ENCODE results near the gene PVALEF. TPM values are rescaled to one million over a fixed set of nuclear protein-coding genes. Genes with fewer than 3 reads are reported as not detected.

The PVALEF gene
- total and polyA plus RNA-seq, 9 donors = not detected

GRCh38 chr17:81171941-81172340 is 6.6 kb downstream of the PVALEF start:
- H3K27me3 ChIP-seq = no peaks in the 10 kb centered on the region
- no peak overlapping the region for H3K4me3 ChIP-seq
- WGBS, 3 donors = 33 to 41% (median 34%) methylated on average over 8 of the region's 8 CpGs
- no peaks in the 10 kb centered on the region for H3K4me1 ChIP-seq (ENCODE audit: insufficient read depth)
- H3K27ac ChIP-seq = no peak overlapping the region
- intact Hi-C loops (cut with DNase I) = no loop called here
- H3K9me3 ChIP-seq = no peaks in the 10 kb centered on the region
- no peak for DNase-seq
- TF ChIP-seq CTCF (IDR thresholded peaks at IDR 0.05) (no peak), POLR2A (IDR thresholded peaks at IDR 0.05) (no peak), EP300 (IDR thresholded peaks at IDR 0.05) (no peak)
- H3K36me3 ChIP-seq = no peaks in the 10 kb centered on the region

GRCh38 chr17:81173052-81173761 is 7.9 kb downstream of the PVALEF start:
- WGBS, 3 donors = 78 to 83% (median 83%) methylated on average over 11 of the region's 11 CpGs
- Histone ChIP-seq H3K9me3 (no peaks in the 10 kb centered on the region), H3K27me3 (no peaks in the 10 kb centered on the region), H3K4me1 (ENCODE audit: insufficient read depth) (no peaks in the 10 kb centered on the region), H3K4me3 (no peak overlapping the region), H3K36me3 (no peaks in the 10 kb centered on the region), H3K27ac (no peak overlapping the region)
- no peak for DNase-seq
- TF ChIP-seq EP300 (IDR thresholded peaks at IDR 0.05) (no peak), CTCF (IDR thresholded peaks at IDR 0.05) (no peak), POLR2A (IDR thresholded peaks at IDR 0.05) (no peak)
- intact Hi-C loops (cut with DNase I) = no loop called here

GRCh38 chr17:81173762-81174155 is 8.5 kb downstream of the PVALEF start:
- no peaks in the 10 kb centered on the region for H3K9me3 ChIP-seq
- DNase-seq = no peak
- no peak for TF ChIP-seq CTCF (IDR thresholded peaks at IDR 0.05)
- TF ChIP-seq EP300 (IDR thresholded peaks at IDR 0.05) = no peak
- no peak for TF ChIP-seq POLR2A (IDR thresholded peaks at IDR 0.05)
- no peak overlapping the region for H3K4me3 ChIP-seq
- no peak overlapping the region for H3K27ac ChIP-seq
- WGBS, 3 donors = 55 to 71% (median 56%) methylated on average over 1 of the region's 1 CpG
- no peaks in the 10 kb centered on the region for H3K36me3 ChIP-seq
- H3K4me1 ChIP-seq (ENCODE audit: insufficient read depth) = no peaks in the 10 kb centered on the region
- no peaks in the 10 kb centered on the region for H3K27me3 ChIP-seq
- intact Hi-C loops (cut with DNase I) = no loop called here

GRCh38 chr17:81176666-81177065 is 11.4 kb downstream of the PVALEF start:
- Histone ChIP-seq H3K4me3 (no peak overlapping the region), H3K4me1 (ENCODE audit: insufficient read depth) (no peaks in the 10 kb centered on the region), H3K9me3 (no peaks in the 10 kb centered on the region), H3K36me3 (no peaks in the 10 kb centered on the region), H3K27me3 (no peaks in the 10 kb centered on the region), H3K27ac (no peak overlapping the region)
- intact Hi-C loops (cut with DNase I) = no loop called here
- no peak for TF ChIP-seq CTCF (IDR thresholded peaks at IDR 0.05)
- TF ChIP-seq POLR2A (IDR thresholded peaks at IDR 0.05) = no peak
- no peak for TF ChIP-seq EP300 (IDR thresholded peaks at IDR 0.05)
- DNase-seq = no peak
- 87 to 95% (median 91%) methylated on average over 7 of the region's 7 CpGs for WGBS, 3 donors
